EH (cell line): Measurements from ENCODE around the gene TEKT4.
"Not testable (repeated sequence)": the region's sequence is repeated elsewhere in the genome, so short reads cannot be mapped to it uniquely, and the experiment has no call there.

Experiments
- DNase-seq: peaks from one replicate; pipeline ENCODE4 v3.0.0-alpha.2; 2015; ENCODE audit warnings: low read depth

Gene TEKT4

GRCh38 chr2:94871226-94872087, at the start of gene TEKT4:
Gene TEKT4, plus strand, starts transcription at chr2:94871430. Its CDS starts 150 bp downstream, at chr2:94871580.
- DNase-seq: peak; percentile 8

DNA sequence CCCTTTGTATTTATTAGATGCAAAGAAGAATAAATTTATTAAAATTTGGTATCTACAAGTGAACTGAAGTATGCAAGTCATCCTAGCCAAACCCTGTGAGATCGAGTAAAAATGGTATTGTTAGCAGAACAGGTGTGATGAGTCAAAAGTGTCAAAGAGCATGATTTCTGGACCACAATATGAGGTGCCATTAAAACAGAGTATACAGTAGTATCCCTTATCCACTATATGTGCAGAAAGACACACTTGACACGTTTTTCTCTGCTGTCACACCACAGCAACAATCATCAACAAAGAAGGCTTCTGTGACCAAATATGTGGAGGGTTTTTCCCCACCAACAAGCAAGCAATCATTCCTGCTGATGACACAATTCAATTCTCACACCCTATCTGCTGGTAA, 32.0 kb upstream of the TEKT4 start:
- DNase-seq: not testable (repeated sequence)

DNA sequence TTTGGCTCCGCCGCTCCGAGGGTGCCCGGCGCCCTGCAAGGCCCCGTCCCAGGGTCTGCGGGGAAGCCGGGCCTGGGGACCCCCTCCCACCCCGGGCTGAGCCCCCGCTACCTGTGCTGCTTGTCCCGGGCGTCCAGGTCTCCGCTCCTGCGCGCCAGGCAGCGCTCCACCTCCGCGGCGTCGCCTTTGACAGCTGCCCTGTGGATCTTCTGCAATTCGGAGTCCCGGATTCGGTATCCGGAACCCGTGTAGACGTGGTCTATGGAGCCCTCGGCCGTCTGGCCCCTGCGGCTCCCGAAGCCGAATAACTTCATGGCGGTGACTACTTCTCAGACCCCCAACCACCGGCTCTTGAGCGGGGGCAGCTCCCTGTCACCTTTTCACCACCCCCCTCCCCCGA, 14.4 kb upstream of the TEKT4 start:
- DNase-seq: not testable (repeated sequence)

GRCh38 chr2:94857367-94858162, 13.7 kb upstream of the TEKT4 start:
- DNase-seq: not testable (repeated sequence)

DNA sequence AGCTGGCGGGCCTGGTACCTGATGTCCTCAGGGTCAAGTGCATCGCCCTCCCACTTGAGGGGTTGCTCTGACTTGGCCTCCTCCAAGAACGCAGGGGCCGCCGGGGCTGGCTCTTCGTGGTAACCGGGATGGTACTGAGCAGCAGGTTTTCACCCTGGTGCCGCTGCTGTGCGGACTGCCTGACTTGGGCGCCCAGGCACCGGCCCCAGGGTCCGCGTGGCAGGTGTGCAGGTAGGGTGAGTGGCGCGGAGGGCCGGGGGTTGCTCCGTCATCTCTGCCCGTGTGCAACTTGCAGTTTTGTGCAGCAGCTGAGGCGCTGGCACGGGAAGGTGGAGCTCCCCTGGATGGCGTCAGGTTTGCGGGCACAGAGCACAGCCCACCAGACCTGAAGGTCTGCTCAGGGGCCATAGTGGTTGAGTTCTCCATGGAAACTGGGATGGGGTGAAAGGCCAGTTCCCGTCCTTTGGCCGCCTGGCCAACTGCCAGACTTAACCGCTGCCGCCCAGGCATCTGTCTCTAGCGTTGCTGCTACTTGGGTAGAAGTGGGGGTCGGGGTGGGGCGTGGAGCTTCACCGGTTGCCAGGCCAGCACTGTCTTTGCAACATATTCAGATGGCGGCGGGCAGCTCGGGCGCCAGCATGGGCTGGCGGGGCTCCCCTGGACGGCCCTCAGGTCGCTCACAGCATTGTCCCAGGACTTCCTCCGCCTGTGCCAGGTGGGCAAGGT, 12.9 kb upstream of the TEKT4 start:
- not testable (repeated sequence) for DNase-seq

DNA sequence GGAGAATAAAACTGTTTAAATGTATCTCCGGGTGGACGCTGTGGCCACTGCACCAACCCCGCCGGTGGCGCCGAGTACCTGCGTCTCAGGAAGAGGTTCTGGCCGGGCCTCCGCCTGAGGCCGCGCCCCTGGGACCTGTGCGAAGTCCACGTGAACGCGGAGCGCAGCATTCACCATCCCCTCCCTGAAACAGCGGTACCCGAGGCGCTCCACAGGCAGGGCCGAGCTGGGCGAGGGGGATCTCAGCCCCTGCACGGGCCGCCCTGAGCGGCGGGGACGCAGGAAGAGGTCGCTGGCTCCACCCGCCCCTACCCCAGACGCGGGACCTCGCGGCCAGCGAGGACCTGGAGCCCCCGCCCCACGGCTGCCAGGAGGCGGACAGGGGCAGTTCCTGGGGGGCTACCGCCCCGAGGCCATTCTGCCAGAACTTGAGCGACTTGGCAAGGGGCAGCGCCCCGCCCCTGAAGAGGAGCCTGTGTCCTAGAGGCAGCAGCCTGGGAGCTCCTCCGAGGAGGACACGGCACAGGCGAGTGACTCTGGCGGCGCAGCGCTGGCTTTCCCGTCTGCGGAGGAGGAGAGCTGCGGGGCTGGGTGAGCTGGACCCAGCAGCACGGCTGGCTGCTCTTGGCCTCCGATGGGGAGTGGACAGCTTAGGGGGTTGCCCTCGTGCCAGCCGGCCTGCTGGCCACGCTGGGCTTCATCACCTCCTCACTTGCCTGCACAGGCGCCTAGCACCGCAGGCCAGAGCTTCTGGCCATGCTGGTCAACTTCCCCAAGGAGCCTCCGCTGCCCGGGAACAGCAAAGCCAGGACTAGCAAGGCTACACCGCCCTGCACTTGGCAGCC, 9.7 kb upstream of the TEKT4 start:
- no peak for DNase-seq

GRCh38 chr2:94862903-94863302, 8.3 kb upstream of the TEKT4 start:
- not testable (repeated sequence) for DNase-seq

GRCh38 chr2:94869131-94869530, 2.1 kb upstream of the TEKT4 start:
- no peak for DNase-seq

DNA sequence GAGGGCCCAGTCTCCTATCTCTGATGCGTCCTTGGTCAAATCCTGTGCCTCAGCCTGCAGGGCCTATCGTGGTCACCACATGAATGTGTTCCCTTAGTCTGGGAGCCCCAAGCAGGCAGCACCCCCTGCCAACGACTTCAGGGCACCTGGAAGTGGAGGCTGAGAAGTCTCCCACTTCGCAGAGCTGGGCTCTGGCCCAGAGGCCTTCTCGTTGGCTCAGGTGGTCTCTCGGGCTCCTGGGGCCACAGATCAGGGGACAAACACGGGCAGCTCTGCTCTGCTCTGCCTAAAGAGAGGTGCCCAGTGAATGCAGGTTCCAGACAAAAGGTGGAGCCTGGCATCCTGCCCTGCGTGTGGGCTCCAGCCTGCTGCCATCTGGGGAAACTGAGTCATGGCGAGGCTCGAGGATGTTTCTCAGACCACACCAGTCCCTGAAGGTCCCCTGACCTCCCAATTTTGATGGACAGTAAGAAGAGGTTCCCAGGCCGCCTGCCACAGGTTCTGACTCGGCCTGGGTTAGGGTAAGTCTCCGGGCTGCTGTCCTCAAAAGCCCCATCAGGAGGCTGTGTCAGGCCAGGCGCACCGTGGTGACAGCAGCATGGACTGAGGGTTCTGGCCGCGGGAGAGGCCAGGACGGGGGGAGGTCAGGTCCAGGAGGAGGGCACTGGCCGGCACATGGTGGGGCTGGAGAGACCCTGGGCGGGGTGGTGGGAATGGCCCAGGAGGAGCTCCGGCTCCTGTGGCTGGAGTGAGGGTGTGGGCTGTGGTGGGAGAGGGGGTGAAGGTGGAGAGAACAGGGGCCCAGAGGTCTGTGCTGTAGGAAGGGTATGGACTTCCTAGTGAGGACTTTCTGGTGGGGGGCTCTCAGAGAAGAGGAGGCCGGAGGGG, 1.4 kb upstream of the TEKT4 start:
- DNase-seq: no peak

- DNase-seq: no peak
Measured at GRCh38 chr2:94870440-94871225, 597 bp upstream of the TEKT4 start.

DNA sequence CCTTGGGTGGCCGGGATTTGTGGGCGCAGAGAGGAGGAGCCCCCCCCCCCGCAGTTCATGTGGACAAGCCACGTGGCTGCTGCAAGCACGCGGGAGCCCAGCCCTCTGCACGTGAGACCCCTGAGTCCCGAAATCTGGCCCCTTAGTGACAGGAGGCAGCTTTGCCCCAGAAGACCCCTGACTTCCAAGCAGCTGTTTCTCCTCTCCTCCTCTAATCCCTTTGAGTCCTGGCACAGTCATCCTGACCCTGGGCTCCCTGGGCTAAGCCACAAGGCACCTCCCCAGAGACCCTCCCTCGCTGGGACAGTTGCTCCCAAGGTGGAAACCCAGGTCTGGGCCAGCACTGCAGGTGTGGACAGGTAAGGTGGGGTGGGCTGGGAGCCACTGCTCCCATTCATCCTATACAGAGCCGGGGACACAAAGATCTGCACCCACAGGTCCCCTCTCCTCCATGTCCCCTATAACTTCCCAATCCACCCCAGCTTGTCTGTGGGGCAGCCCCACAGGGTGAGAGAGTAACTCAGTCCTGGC, 923 bp downstream of the TEKT4 start:
- DNase-seq: no peak

DNA sequence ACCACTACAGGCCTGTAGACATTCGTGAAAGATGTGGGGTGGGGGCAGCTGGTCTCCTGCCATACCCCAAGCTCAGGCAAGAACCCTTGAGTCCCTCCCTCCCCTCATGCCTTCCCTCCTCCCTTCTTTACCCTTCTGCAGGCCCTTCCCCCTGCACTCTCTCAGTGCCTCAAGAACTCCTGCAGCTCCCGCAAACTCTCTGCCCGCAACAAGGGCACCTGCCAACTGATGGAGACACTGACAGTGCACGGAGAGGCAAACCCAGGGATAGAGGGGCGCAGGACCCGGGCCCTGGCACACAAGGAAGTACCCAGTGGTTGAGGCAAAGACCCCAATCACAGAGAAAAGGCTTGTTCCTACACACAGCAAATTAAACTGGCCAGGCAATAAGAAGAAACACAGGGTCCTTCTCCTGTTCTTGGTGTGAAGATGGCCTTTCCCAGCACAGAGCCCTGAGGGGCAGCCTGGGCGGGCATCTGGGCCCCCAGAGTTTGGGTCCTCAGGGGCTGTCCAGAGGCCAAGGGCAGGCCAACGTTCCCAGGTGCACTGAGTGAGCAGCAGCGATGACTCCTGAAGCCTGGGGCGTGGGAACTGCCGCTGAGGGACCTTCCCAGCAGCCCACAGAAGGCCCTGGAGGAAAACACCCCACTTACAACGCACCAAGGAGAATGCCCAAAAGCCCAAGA, 1.6 kb downstream of the TEKT4 start:
- DNase-seq: no peak

DNA sequence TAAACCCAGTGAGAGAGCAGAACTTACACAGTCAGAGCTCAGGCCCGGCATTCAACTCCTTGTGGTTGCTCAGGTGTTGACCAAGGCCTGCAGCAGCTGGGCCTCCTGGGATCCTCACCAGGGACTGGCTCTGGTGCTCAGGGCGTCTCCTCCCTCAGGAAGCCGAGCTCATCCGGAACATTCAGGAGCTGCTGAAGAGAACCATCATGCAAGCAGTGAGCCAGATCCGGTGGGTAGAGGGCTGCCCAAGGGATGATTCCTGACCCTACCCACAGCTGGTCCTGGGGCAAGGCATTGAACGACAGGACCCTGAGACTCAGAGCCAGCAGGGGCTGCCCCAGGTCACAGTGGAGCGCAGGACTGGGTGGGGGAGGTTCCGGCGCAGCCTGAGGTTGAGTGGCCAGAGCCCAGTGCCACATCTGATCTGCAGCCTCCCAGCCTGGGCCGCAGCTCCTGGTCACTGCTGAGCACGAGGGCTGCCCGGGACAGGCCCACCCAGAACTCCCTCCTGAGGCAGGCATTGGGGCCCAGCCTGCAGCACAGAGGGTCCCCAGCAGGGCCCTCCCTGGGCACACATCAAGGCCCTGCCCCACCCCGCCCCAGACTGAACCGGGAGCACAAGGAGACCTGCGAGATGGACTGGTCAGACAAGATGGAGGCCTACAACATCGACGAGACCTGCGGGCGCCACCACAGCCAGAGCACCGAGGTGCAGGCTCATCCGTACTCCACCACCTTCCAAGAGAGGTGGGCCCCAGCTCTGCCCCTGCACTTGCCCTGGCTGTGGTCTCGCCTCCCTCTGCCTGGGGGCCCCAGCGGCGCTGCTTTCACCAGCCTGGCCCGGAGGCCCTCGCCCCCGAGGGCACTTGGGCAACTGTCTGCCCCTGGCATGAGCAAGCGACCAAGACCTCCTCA, 2.4 kb downstream of the TEKT4 start:
- no peak for DNase-seq

GRCh38 chr2:94874277-94874997, 3.2 kb downstream of the TEKT4 start:
- peak; percentile 40 for DNase-seq

- no peak for DNase-seq
Measured at GRCh38 chr2:94875064-94875819, 4.0 kb downstream of the TEKT4 start.

DNA sequence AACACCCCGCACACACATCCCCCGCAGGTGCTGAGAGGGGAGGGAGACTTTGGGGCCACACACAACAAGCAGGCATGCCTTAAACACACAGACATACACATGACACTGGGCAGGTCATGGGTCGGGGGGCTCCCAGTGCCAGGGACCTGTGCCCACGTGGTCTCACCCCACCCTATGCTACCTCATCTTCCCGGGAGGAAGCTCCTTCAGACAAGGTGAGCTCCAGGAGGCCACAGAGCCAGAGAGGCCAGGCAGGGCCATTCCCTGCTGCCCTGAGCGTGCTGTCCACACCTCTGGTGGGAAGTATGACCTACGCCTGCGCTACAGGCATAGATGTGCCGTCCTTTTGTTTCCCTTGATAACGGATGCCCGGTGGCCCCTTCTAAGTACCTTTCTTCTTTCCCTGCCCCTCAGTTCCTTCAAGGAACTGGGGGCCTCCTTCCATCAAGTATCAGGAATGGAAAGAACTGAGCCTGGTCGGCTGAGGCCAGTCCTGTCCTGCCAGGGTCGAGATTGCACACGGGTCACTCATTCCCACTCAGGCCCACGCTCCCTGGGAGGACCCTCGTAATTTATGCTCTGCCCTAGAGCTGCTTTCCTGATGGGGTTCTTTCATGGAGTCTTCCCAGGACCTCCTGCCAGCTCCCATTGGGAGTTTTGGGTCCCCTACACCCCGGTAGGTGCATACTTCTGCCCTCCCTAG, 4.7 kb downstream of the TEKT4 start:
- DNase-seq: no peak
